Smooth muscle cell of the umbilical artery (primary cell): ENCODE results near the gene COX7A2L. TPM values are rescaled to one million over a fixed set of nuclear protein-coding genes. Genes with fewer than 3 reads are reported as not detected.

Experiments
- total RNA-seq: library from RNA; depleted of rRNA; stranded (reverse); fragments of >200 nt; gene quantifications from 2 replicates; pipeline ENCODE4 v1.2.3, GENCODE V29; 2014

COX7A2L gene, protein sequence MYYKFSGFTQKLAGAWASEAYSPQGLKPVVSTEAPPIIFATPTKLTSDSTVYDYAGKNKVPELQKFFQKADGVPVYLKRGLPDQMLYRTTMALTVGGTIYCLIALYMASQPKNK
- total RNA-seq, result 152 and 407 TPM in 2 replicates

DNA sequence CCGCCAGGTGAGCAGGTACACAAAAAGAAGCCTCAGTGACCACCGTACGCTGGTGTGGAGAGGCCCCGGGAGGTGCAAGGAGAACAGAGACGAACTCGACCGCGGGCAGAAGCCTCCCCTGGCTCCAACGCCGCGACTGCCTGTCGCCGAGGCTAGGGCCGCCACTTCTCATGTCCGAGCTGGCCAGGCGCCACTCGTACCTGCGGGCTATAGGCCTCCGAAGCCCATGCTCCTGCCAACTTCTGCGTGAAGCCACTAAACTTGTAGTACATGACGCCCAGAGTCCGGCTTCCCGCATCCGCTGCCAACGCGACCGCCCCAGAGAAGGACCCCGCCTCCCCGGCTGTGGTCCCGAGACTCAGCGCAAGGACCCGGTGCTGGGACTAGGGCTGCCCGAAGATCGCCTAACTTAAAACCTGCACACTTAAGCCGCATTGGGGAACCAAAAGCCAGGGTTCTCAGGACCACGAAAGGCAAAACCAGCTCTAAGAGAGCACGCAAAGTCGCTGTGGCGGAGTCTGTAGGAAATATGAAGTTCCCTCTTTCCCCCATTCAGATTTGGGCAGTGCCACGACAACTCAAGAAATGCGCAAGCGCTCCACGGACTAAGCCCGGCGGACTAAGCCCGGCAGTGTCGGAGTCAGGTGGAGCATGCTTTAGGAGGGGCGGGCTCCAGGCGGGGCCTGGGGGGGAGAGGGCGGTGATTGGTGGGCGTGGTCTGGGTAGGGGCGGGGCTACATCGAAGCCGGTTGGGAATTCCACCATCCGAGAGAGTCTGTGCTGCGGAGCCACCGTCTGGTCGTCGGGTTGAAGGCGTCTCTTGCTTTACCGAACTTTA is at the start of gene COX7A2L:
Gene COX7A2L, minus strand, starts transcription at position 328 of the 838 bp plus-strand sequence. Its CDS starts 56 bp downstream, at position 272.

Other genes with a start within 250 kb of the COX7A2L start
- 54.9 and 57.9 TPM in 2 replicates for gene EML4, start 191.9 kb downstream of the COX7A2L start, total RNA-seq
- 0.05 TPM in 1 of 2 replicates, not detected in the other for gene KCNG3, start 132.8 kb upstream of the COX7A2L start, total RNA-seq
- gene MTA3, start 207.4 kb upstream of the COX7A2L start, total RNA-seq, result 27.3 and 30.4 TPM in 2 replicates